ENCODE measurements around the gene SERPINH1.

The SERPINH1 gene

DNA sequence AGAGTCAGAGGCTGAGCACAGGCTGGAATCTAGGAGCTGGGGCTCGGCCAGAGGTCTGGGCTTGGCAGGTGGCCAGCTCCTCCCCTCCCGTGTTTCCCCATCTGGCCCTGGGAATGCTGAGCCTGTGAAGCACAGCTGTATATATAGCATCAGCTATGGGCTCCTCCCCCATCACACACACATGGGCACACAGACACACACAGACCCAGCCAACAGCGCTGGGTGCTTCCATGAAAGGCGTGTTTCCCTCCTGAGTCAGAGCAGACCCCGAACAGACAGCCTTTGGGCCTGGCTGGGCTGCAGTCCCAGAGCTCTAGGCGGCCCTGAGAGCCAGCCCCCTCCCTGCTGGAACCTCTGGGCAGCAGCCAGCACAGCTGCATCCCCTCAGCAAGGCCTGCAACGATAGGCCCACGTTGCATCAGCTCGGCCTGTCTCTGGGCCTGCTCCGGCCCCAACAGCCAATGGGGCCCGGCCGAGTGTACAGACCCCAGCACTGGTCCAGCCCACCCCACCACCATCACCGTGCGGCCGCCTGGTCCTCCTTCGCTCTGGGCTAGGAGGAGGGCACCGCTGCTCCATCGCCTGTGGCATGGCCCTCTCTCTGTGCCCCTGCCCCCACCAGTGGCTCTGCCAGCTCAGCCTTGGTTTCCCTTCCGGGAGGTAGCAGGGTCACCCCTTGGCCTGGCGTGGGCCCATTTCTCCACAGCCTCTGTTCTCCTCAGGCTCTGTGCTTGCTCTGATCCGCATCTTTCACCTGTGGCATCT, 7.6 kb upstream of the SERPINH1 start:
- FAIRE-seq (no peak), DNase-seq (ENCODE audit: insufficient read length, low spot score) (no peak)

DNA sequence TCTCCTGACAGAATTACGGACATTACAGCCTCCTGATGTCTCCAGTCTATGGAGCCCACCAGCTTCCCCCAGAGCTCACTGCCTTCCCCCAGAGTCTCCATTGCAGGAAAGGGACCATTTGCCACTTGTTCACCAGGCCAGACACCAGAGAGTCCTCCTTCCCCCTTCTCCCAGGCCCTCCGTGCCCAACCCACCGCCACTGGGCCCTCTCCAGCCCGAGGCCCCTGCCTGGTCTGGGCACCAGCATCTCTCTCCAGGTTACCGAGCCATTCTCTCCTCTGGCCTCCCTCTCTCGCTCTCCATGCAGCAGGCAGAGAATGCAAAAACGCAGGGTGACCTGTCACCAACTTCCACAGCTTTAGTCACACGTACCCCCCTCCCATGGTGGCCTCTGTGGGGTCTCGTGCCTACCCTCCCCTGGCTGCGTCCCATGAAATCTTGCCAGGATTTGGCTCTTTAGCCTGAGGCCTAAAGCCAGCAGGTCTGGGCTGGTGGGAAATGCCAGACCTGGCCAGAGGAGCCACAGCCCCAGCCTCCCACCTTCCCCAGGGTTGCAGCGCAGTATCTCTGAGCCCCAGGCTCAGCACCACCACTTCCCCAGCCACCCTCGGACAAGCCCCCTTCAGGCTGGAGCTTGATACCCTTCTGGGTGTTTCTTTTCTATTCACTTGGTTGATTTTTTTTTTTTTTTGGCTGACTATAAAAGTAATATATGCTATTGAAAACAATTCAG, 6.8 kb upstream of the SERPINH1 start:
- no peak for FAIRE-seq
- no peak for DNase-seq (ENCODE audit: insufficient read length, low spot score)

DNA sequence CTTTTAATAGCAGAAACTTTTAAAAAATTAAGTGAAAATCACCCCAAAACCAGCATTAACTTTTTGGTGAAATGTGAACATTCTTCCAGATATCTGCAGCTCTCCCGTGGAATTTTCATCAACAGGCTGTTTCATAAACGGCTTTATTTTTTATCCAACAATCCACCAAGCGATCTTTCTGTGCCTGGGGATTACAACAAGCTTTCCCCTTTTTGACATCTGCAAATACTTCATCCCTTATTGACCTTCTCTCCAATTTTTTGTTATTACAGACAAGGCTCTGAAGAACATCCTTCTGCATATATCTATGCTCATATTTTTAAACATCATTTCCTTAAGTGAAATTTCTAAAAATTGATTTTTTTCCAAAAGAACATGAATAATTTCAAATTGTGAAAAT, 5.8 kb upstream of the SERPINH1 start:
- no peak for FAIRE-seq

DNA sequence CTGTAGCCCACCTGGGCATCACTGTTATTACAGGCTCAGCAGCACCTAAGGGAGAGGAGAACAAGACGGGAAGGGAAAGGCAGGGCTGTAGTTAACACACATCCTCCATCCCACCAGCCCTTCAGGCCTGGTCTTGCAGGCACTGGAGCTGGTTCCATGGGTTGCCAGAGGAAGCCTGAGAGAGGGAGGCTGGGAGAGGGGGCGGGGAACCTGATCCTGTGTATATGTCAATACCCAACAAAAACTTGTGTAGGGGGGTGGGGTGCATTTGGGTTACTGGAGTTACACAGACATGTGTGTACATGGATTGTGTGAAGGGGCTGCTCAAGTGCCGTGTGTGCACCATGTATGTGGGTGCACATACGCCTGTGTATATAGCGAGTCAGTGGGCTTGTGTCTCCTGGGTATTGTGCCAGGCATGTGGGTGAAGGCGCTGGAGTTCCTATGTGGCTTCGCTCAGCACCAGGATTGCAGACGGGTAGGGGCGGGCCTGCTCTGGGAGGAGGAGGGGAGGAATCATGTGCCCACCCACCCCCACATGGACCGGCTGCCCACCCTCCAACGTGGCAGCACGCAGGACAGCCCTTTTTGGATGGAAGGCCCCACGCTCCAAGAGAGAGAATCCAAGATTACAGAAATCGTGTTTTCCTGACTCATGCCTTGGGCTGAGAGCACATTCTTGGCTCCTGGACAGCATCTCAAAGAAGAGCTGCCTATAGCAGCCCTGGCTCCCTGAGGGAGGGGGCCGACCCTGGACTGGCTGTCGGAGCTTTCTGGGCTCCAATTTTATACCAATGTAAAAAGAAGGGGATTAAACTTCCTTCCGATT, 4.2 kb upstream of the SERPINH1 start:
- FAIRE-seq = no peak
- DNase-seq (ENCODE audit: insufficient read length, low spot score) = no peak

More for the DNA sequence above, 5.8 kb upstream of the SERPINH1 start:
- DNase-seq (ENCODE audit: insufficient read length, low spot score) = no peak

DNA sequence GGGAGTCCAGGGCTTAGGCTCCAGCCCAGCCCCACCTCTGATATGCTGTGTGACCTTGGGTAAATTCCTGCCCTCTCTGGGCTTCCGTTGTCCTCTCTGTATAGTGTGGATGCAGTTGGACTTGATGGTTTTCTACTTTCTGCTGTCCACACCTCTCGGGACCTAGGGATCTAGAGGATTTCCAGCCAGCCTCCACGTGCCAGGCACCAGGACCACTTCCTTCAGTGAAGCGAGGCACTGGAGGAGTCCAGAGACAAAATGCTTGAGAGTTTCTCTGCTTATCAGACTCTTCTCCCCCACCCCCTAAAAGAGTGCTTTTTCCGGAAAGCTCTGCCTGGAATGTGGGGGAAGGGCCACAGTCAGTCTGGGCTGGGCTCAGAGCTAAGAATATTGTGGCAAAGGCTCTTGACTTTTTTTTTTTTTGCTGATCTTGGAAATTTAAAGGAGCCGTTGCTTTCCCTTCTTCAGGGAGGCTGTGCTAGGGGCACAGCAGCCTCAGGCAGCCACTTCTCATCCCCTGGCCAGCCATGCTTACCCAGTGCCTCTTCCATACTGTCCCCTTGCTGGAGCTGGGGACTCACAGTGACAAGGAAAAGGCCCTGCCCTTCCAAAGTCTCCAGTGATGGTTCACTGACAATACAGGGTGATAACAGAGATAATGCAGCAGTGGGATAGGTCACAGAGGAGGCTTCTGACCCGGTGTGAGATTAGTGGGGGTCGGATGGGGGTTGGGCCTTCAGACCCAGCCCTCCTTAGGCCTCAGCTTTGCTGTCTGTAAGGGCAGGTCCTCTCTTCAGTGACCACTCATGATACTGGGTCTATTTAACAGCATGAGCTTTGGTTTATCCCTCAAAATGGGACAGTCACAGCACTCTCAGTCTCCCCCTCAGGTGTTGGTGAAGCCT, 2.9 kb upstream of the SERPINH1 start:
- DNase-seq (ENCODE audit: insufficient read length, low spot score) = no peak
- no peak for FAIRE-seq

DNA sequence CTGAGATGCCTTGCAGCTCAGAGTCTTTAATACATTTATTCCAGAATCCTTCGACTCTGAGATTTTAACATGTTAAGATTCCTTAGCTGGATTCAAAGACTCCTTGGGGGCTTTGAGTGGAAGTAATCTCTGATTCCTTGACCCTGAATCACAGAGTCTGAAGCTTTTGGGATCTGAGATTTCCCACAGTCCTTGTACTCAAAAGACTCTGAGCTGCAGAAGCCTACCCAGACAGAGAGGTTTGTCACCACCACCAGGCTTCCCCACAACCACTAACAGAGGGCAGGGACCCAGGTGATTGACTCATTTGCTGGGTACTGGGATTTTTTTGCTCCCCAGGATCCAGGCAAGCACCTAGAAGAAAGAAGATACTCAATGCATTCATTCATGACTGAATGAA, 1.4 kb upstream of the SERPINH1 start:
- no peak for FAIRE-seq
- DNase-seq (ENCODE audit: insufficient read length, low spot score) = no peak

DNA sequence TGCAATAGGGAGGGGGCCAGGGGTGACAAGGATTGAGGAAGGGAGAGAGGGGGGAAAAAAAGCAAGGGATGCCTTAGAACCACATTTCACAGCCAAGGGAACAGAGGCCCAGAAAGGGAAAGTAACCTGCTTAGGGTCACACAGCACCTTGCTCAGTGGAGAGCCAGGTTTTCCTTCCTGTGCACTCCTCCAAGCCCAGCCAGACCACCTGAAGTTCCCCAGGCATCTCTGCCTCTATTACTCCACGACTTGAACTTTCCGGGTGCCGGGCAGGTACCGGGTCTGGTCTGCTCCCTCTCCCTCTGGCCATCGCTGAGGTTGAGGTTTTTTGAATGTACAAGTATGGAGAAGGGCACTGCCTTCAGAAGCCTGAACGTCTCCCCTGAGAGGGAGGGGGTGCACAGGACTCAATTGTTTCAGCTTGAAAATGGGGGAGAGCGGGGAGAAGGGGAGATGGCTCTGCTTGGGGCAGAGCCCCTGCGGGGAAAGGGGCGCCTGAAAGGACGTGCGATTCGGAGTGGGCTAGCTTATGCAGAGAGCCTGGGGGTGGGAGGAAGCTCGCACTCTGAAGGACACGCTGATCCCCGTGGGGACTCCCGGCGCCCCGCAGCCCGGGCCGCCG, 516 bp upstream of the SERPINH1 start:
- no peak for FAIRE-seq
- DNase-seq (ENCODE audit: insufficient read length, low spot score) = peak; percentile 61

DNA sequence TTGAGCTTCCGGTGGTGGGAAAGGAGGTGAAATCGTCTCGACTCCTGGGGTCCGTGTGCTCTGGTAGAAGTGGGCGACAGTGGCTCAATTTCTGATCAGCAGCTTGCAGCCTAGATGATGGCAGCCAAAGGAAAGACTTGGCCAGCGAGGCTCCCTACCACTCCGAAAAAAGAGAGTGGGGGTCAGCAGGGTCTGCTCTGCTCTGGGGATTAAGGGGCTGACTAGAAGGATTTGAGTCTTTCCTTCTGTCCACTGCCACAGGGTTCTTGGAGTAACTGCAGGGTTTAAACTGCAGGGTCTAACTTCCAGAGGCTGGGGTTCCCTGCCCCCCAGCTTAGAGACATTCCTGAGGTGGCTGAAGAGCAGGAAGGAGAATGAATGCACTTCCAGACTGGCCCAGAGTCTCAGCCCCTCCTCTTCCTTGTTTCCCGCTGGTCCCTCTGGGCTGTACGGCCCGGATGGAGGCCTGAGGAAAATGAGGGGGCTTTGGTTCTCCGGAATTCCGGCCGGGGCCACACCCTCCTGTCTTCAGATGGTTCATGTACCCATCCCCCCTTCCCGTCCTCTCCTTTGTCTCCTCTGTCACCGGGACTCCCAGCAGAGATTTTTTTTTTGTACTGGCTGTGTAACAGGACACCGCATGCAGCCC, 907 bp downstream of the SERPINH1 start:
- DNase-seq (ENCODE audit: insufficient read length, low spot score) = no peak

DNA sequence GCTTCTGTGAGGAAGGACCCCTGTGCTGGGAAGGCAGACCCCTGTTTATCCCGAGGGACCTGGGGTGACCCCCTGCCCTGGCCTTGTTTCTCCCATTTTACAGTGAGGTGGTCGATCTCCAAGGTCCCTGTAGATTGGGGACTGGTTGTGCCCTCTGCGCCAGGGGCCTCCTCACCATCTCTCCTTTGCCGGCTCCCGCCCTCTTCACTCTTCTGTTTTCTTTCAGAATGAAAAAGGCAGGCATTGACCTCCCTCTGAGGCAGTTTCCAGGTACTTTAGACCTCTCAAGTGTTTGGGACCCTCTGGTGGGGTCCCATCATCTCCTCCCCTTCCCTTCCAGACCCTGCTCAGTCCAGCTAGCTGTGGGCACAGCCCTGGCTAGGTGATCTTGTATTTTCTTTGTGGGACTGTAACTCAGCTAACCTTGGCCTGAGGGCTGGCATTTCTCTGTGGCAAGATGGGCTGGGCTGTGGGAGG, 1.5 kb downstream of the SERPINH1 start:
- no peak for FAIRE-seq
- no peak for DNase-seq (ENCODE audit: insufficient read length, low spot score)

More for the DNA sequence above, 907 bp downstream of the SERPINH1 start:
- FAIRE-seq = no peak

DNA sequence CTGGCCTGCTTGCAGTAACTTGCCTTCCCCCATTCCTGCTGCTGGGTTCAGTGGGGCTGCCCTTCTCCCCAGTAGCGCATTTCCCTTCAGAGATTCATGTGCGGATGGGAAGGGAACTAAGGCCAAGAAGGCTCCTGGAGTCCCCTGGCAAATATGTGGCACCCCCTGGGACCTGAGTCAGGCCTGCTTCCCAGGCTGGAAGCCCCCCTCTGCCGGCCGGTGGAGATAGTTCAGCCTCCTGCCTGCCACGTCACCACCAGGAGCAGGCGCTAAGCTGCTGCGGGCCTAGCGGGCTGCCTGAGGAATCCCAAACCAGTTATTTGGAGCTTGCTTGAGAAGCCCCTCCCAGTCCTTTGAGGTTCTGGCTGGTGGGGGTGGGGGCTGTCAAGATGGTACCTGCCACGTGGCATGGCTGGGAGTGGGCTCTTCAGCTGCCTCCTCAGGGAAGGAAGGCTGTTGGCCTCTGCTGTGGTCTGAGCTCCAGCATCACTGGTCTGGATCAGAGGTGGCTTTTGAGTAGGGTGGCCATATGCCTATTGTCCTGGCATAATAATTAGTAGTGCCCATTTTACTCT, 2.0 kb downstream of the SERPINH1 start:
- no peak for DNase-seq (ENCODE audit: insufficient read length, low spot score)
- no peak for FAIRE-seq

DNA sequence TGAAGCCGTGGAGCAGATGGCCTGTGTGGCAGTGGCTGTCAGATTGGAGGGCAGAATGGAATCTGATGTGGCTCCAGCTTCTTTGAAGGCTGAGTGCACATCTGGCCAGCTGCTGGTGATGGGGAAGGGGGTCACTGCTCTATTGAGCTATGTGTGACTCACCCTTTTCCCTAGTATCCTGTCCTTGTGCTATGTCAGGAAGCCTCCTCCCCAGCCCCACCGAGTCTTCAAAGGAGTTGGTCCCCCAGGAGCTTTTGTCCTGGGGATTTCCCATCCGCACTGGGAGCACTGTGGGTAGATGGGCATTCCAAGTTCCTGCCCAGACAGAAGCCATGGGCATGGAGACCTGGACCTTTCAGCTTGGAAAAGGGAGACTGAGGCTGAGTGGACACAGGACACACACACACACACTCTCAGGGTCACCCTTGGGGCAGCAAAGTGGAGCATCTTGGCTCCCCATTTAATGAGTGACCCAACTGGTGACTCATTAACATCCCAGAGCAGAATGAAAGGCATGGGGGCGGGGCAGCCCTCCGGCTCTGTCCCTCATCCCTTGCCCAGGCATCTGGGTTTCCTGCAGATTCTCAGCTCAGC, 3.3 kb downstream of the SERPINH1 start:
- FAIRE-seq = no peak
- DNase-seq (ENCODE audit: insufficient read length, low spot score) = no peak

DNA sequence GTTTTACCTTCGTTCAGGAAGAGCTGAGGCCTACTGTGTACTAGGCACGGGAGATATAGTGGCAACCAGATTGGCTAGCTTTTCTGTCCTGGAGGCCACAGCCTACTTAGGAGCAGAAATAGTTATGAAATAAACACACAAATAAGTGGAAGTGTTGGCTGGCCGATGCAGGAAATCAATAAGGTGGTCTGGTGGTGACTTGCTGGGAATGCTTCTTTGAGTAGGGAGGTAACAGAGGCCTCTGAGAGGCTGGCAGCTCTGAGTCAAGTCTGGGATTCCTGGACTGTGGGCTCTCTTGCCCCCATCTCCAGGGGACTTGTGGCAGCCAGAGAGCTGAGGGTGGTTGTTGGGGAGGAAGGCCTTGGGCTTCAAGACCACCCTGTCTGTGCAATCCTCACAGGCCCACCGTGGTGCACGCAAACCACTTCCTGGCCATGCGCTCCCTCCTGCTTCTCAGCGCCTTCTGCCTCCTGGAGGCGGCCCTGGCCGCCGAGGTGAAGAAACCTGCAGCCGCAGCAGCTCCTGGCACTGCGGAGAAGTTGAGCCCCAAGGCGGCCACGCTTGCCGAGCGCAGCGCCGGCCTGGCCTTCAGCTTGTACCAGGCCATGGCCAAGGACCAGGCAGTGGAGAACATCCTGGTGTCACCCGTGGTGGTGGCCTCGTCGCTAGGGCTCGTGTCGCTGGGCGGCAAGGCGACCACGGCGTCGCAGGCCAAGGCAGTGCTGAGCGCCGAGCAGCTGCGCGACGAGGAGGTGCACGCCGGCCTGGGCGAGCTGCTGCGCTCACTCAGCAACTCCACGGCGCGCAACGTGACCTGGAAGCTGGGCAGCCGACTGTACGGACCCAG, 4.1 kb downstream of the SERPINH1 start:
- FAIRE-seq (no peak), DNase-seq (ENCODE audit: insufficient read length, low spot score) (no peak)

DNA sequence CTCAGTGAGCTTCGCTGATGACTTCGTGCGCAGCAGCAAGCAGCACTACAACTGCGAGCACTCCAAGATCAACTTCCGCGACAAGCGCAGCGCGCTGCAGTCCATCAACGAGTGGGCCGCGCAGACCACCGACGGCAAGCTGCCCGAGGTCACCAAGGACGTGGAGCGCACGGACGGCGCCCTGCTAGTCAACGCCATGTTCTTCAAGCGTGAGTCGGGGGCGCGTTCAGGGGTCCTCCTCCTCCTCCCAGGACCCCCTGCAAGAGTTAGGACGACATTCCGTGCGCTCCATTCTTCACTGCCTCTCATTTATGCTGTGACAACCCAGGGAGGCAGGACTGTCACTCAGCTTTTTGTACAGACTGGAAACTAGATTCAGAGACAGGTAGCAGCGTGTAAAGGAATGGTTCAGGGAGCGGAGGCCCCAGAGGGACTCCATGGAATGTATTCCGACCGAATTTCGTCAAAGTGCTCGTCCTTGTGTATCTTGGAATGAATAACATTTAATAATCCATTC, 4.8 kb downstream of the SERPINH1 start:
- FAIRE-seq (no peak), DNase-seq (ENCODE audit: insufficient read length, low spot score) (no peak)

DNA sequence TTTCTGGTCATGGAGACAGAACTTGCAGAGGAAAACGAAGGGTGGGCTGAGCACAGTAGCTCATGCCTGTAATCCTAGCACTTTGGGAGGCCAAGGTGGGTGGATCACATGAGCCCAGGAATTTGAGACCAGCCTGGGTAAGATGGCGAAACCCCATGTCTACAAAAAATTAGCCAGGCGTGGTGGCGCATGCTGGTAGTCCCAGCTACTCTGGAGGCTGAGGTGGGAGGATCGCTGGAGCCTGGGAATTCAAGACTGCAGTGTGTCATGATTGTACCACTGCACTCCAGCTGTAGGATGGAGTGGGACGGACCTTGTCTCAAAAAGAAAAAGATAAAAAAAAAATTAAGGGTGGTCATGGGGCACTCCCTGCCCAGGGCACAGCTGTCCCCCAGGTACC, 5.9 kb downstream of the SERPINH1 start:
- DNase-seq (ENCODE audit: insufficient read length, low spot score) (no peak), FAIRE-seq (no peak)

DNA sequence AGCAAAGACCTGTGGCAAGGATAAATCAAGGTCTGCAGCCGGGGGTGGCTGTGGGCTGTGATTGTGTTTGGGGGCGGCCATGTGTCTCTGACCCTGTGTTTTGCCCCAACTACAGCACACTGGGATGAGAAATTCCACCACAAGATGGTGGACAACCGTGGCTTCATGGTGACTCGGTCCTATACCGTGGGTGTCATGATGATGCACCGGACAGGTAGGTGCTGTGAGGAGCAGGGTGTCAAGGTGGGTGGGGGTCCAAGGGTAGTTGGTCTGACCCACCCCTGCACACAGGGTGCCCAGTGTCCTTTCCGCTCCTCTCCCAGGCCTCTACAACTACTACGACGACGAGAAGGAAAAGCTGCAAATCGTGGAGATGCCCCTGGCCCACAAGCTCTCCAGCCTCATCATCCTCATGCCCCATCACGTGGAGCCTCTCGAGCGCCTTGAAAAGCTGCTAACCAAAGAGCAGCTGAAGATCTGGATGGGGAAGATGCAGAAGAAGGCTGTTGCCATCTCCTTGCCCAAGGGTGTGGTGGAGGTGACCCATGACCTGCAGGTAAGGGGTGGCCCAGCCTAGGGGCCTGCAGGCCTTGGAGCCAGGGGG, 6.7 kb downstream of the SERPINH1 start:
- FAIRE-seq (no peak), DNase-seq (ENCODE audit: insufficient read length, low spot score) (no peak)

DNA sequence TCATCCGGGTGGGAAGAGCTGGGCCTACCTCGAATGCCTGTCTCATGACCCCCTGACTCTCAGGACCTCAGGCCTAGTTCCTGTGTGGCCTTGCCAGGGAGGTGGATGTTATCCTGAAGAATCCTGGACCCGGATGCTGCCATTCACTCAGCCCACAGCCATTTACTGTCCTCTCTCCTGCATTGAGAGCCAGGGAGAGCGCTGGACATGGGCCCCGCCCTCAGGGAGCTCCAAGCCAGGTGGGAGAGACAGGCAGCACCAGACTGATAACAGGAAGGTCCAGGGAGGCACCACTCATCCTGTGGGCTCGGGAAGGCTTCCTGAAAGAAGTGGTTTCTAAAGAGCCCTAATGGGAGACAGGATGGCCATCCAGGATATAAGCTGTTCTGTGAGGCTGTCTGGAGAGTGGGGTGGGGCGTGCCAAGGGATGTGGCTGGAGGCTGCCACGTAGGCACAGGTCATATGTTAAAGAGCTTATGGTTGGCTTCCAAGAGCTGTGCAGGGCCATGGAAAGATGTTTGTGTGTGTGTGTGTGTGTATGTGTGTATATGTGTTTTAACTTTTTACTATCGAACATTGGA, 8.6 kb downstream of the SERPINH1 start:
- no peak for FAIRE-seq

DNA sequence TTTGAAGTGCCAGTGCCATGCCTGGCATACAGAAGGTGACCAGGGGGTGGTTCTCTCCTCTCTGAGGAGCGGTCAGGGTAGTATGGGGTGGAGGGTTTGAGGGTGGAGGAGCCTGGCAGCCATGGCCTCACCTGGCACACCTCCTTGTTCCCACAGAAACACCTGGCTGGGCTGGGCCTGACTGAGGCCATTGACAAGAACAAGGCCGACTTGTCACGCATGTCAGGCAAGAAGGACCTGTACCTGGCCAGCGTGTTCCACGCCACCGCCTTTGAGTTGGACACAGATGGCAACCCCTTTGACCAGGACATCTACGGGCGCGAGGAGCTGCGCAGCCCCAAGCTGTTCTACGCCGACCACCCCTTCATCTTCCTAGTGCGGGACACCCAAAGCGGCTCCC, 9.6 kb downstream of the SERPINH1 start:
- DNase-seq (ENCODE audit: insufficient read length, low spot score) = no peak
- no peak for FAIRE-seq

More for the DNA sequence above, 8.6 kb downstream of the SERPINH1 start:
- DNase-seq (ENCODE audit: insufficient read length, low spot score) = no peak
